Smooth muscle cell (in vitro differentiated cells): Measurements from ENCODE around the gene MATR3. TPM values are rescaled to one million over a fixed set of nuclear protein-coding genes. Genes with fewer than 3 reads are reported as not detected.
"Not testable (repeated sequence)": the region's sequence is repeated elsewhere in the genome, so short reads cannot be mapped to it uniquely, and the experiment has no call there.

ENCODE experiments used
- DNase-seq: peaks from one replicate; lab custom pipeline; 2025; ENCODE audit not compliant: unreplicated experiment; lab: John Stamatoyannopoulos, UW
- H2AFZ ChIP-seq: fragments of 200-600 bp; sonication (generic); 2 replicates; pipeline ENCODE4 v1.6.0; 2016; ENCODE audit warnings: antibody characterized with exemption, low read depth, mild to moderate bottlenecking
- H3F3A ChIP-seq: fragments of 200-600 bp; sonication (generic); 2 replicates; pipeline ENCODE4 v1.6.0; 2017; ENCODE audit warnings: antibody characterized with exemption, low read depth
- H3K27ac ChIP-seq: fragments of 200-600 bp; sonication (generic); 2 replicates; pipeline ENCODE4 v1.5.1; 2016; ENCODE audit warnings: low read depth, mild to moderate bottlenecking
- H3K27me3 ChIP-seq: fragments of 200-600 bp; sonication (generic); 2 replicates; pipeline ENCODE4 v1.6.1; 2016; ENCODE audit warnings: low read depth, mild to moderate bottlenecking
- H3K36me3 ChIP-seq: fragments of 200-600 bp; sonication (generic); 2 replicates; pipeline ENCODE4 v1.5.1; 2016; ENCODE audit warnings: low read depth
- H3K4me1 ChIP-seq: fragments of 200-600 bp; sonication (generic); 2 replicates; pipeline ENCODE4 v1.5.1; 2016; ENCODE audit warnings: low read depth
- H3K4me2 ChIP-seq: fragments of 200-600 bp; sonication (generic); 2 replicates; pipeline ENCODE4 v1.6.0; 2016; ENCODE audit warnings: mild to moderate bottlenecking
- H3K4me3 ChIP-seq: fragments of 200-600 bp; sonication (generic); 2 replicates; pipeline ENCODE4 v1.5.1; 2016; ENCODE audit warnings: mild to moderate bottlenecking
- H3K79me2 ChIP-seq: fragments of 200-600 bp; sonication (generic); 2 replicates; pipeline ENCODE4 v1.6.0; 2016; ENCODE audit warnings: low read depth, mild to moderate bottlenecking
- H3K9ac ChIP-seq: fragments of 200-600 bp; sonication (generic); 2 replicates; pipeline ENCODE4 v1.6.0; 2016; ENCODE audit warnings: low read depth
- H3K9me3 ChIP-seq: fragments of 200-600 bp; sonication (generic); replicated peaks from 2 replicates; pipeline ENCODE4 v1.5.1; 2016; ENCODE audit warnings: low read depth
- H4K20me1 ChIP-seq: fragments of 200-600 bp; sonication (generic); 2 replicates; pipeline ENCODE4 v1.6.0; 2016; ENCODE audit warnings: low read depth
- CTCF ChIP-seq: fragments of 200-600 bp; sonication (generic); IDR thresholded peaks from 2 replicates; pipeline ENCODE4 v1.5.1; 2017; ENCODE audit warnings: borderline replicate concordance, mild to moderate bottlenecking, antibody characterized with exemption; ENCODE audit not compliant: insufficient read depth, poor library complexity, severe bottlenecking
- WGBS: methylation state at CpG from one replicate; pipeline ENCODE4 v1.1.7; 2016; ENCODE audit warnings: low lambda C conversion rate; 5-methylcytosine and 5-hydroxymethylcytosine counted together
- polyA plus RNA-seq: library from polyadenylated mRNA; unstranded; fragments of >200 nt; fragmentation: Nextera tagmentation; extraction: Ambion mirVana; gene quantifications from 2 replicates; pipeline ENCODE4 v1.2.1, GENCODE V29; 2016
- total RNA-seq: library from RNA; depleted of rRNA; stranded (reverse); fragments of >200 nt; gene quantifications from 2 replicates; pipeline ENCODE4 v1.2.3, GENCODE V29; 2014

MATR3 gene
- total and polyA plus RNA-seq, 2 experiments from 2014 or later: 169 to 267 TPM

GRCh38 chr5:139308797-139309196 is 15.3 kb downstream of the MATR3 start:
- H3F3A ChIP-seq: peaks cover 8% of the 10 kb centered on the region
- H3K4me1 ChIP-seq: peaks cover 50% of the 10 kb centered on the region
- H3K27ac ChIP-seq: peak overlapping the region; percentile 50
- no peak for TF ChIP-seq CTCF
- no peak overlapping the region for H3K4me2 ChIP-seq
- H3K9ac ChIP-seq: no peak overlapping the region
- H3K4me3 ChIP-seq: no peak overlapping the region
- H4K20me1 ChIP-seq: peaks cover 100% of the 10 kb centered on the region
- no peaks in the 10 kb centered on the region for H3K9me3 ChIP-seq
- H2AFZ ChIP-seq: no peak overlapping the region
- H3K79me2 ChIP-seq: peaks cover 100% of the 10 kb centered on the region
- no peaks in the 10 kb centered on the region for H3K27me3 ChIP-seq
- no peak for DNase-seq
- no peaks in the 10 kb centered on the region for H3K36me3 ChIP-seq

- not testable (repeated sequence) for H3F3A ChIP-seq, H3K36me3 ChIP-seq, DNase-seq, H3K4me3 ChIP-seq, H3K4me2 ChIP-seq, H3K27me3 ChIP-seq, H3K9ac ChIP-seq, H3K9me3 ChIP-seq, H2AFZ ChIP-seq
- 93% methylated on average over 9 of the region's 9 CpGs for WGBS
- peaks cover 100% of the 10 kb centered on the region for H4K20me1 ChIP-seq
- H3K4me1 ChIP-seq: peaks cover 49% of the 10 kb centered on the region
- H3K79me2 ChIP-seq: peaks cover 100% of the 10 kb centered on the region
- H3K27ac ChIP-seq: peak overlapping the region; percentile 50
These were observed 17.2 kb downstream of the MATR3 start for GRCh38 chr5:139310715-139311186.

- peaks cover 100% of the 10 kb centered on the region for H3K79me2 ChIP-seq
- peaks cover 9% of the 10 kb centered on the region for H3F3A ChIP-seq
- H4K20me1 ChIP-seq: peaks cover 100% of the 10 kb centered on the region
- H3K27ac ChIP-seq: peak overlapping the region; percentile 9
- WGBS: 76% methylated on average over 9 of the region's 9 CpGs
- H3K4me2 ChIP-seq: no peak overlapping the region
- H3K4me1 ChIP-seq: peaks cover 45% of the 10 kb centered on the region
- no peak overlapping the region for H3K4me3 ChIP-seq
- H3K9ac ChIP-seq: no peak overlapping the region
- no peak for DNase-seq
- peaks cover 8% of the 10 kb centered on the region for H3K36me3 ChIP-seq
- H3K27me3 ChIP-seq: no peaks in the 10 kb centered on the region
- TF ChIP-seq CTCF: no peak
- no peaks in the 10 kb centered on the region for H3K9me3 ChIP-seq
- H2AFZ ChIP-seq: no peak overlapping the region
These were observed 18.5 kb downstream of the MATR3 start for GRCh38 chr5:139312075-139312474.

- Histone ChIP-seq H3K9ac (no peak overlapping the region), H3F3A (peaks cover 9% of the 10 kb centered on the region), H3K79me2 (peaks cover 100% of the 10 kb centered on the region), H4K20me1 (peaks cover 100% of the 10 kb centered on the region), H3K27ac (peak overlapping the region; percentile 26), H2AFZ (no peak overlapping the region), H3K27me3 (no peaks in the 10 kb centered on the region), H3K4me1 (peaks cover 32% of the 10 kb centered on the region), H3K36me3 (peaks cover 25% of the 10 kb centered on the region), H3K9me3 (no peaks in the 10 kb centered on the region), H3K4me3 (no peak overlapping the region), H3K4me2 (no peak overlapping the region)
- DNase-seq: no peak
- no peak for TF ChIP-seq CTCF
- 81% methylated on average over 1 of the region's 1 CpG for WGBS
These were observed 20.7 kb downstream of the MATR3 start for GRCh38 chr5:139314276-139314675.
